Natural killer cell (primary cell): Measurements from ENCODE around the gene PRCC. TPM values are rescaled to one million over a fixed set of nuclear protein-coding genes. Genes with fewer than 3 reads are reported as not detected.
A peak's percentile ranks its signal among the peaks of the same experiment; 100 is the strongest.

Experiments
- ATAC-seq, 3 donors: fragments of 150-1000 bp in 2 of 3; fragments of 200-7000 bp in 1 of 3; cut with Tn5 transposase; 1 replicate in 1 of 3; 2 replicates in 2 of 3; pipeline ENCODE4 v1.10.0; 2021; ENCODE audit warnings: mild to moderate bottlenecking in 2 of 3, moderate library complexity in 2 of 3
- DNase-seq, 2 donors: peaks; one replicate each; pipeline versions ENCODE4 v3.0.0 to v3.0.0-alpha.2; 2013 to 2021; ENCODE audit warnings: mixed read lengths in 1 of 2
- H3K27ac ChIP-seq: one replicate; pipeline ENCODE4 v1.5.1; 2013; ENCODE audit warnings: mild to moderate bottlenecking, low read length
- H3K27me3 ChIP-seq: one replicate; pipeline ENCODE4 v1.6.1; 2013; ENCODE audit warnings: low read length; ENCODE audit not compliant: control insufficient read depth, insufficient read depth
- H3K36me3 ChIP-seq: one replicate; pipeline ENCODE4 v1.6.1; 2013; ENCODE audit warnings: low read length; ENCODE audit not compliant: control insufficient read depth, insufficient read depth
- H3K4me1 ChIP-seq: one replicate; pipeline ENCODE4 v1.6.1; 2013; ENCODE audit warnings: low read length; ENCODE audit not compliant: control insufficient read depth, insufficient read depth
- H3K4me3 ChIP-seq: one replicate; pipeline ENCODE4 v1.5.1; 2013; ENCODE audit warnings: low read length
- H3K9me3 ChIP-seq: one replicate; pipeline ENCODE4 v1.6.1; 2013; ENCODE audit warnings: low read length; ENCODE audit not compliant: control insufficient read depth, insufficient read depth
- H3K27ac Mint-ChIP-seq, 2 donors: one replicate each; pipeline ENCODE4 v1.8.0; 2022; ENCODE audit warnings: mild to moderate bottlenecking in 2 of 2, mixed read lengths in 2 of 2, moderate library complexity in 1 of 2
- H3K27me3 Mint-ChIP-seq, 2 donors: one replicate each; pipeline ENCODE4 v1.8.0; 2022; ENCODE audit warnings: low read depth in 2 of 2, mixed read lengths in 2 of 2
- H3K36me3 Mint-ChIP-seq: one replicate; pipeline ENCODE4 v1.8.0; 2022; ENCODE audit warnings: mixed read lengths
- H3K4me1 Mint-ChIP-seq, 2 donors: one replicate each; pipeline ENCODE4 v1.8.0; 2022; ENCODE audit warnings: mixed read lengths in 2 of 2
- H3K4me3 Mint-ChIP-seq: one replicate; pipeline ENCODE4 v1.8.0; 2022; ENCODE audit warnings: mild to moderate bottlenecking, moderate library complexity, mixed read lengths
- H3K9me3 Mint-ChIP-seq, 2 donors: one replicate each; pipeline ENCODE4 v1.8.0; 2022; ENCODE audit warnings: mixed read lengths in 2 of 2
- WGBS: methylation state at CpG from one replicate; pipeline ENCODE4 v1.1.7; 2013; ENCODE audit warnings: missing lambda C conversion rate; ENCODE audit not compliant: insufficient coverage; 5-methylcytosine and 5-hydroxymethylcytosine counted together
- intact Hi-C: fragments of 100-400 bp; cut with micrococcal nuclease; formaldehyde crosslinking; loops from one replicate; pipeline ENCODE4 v1.14.2; 2022
- total RNA-seq, 4 donors: library from RNA; stranded (reverse); fragments of 120-200 nt in 1 of 4; gene quantifications; one replicate each; pipeline versions ENCODE4 v1.2.3 to v1.2.4, GENCODE V29; 2013 to 2022
- TF ChIP-seq, protein P1 (sequence below): fragments of 200-600 bp; IDR thresholded peaks from one replicate; pipeline ENCODE4 v1.8.0; 2022; ENCODE audit warnings: antibody characterized with exemption

The PRCC gene
- total RNA-seq, 3 donors from 2014 or later (not counting 1 experiment from before 2014, with no cell fraction given): 66.5 to 92.4 (median 69.1) TPM

DNA sequence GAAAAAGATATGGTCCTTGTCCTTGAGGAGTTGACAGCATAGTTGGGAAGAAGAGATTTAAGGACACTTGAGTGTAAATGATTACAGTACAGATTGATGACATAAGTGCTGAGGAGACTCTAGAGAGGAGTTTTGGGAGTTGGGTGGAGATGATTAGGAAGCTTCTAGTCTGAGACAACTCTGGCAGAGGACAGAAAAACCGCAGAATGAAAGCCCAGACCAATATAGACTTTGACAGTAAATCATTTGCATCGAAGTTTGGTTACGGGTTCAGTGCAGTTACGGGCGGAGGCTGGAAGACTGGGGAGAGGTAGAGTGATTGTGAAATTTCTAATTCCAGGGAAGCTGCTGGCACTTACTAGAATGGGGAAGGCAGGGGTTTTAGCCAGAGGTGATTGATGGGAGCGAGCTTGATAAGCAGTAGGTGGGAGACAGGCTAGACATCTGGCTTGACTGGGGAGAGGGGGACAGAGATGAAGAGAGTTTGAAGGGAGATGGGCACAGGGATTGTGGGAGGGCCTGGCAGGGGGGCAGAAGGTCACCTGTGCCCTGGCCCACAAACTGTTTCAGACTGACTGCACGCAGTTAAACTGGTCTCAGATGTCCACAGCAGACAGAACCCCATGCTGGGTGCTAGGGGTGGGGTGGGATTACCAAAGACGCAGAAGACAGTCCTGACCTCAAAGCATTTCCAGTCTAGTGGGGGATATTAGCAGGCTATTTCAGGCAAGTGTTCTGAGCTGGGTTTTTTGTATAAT is 29.2 kb downstream of the PRCC start:
- Mint-ChIP-seq H3K27me3 (no peaks in the 10 kb centered on the region), H3K4me1 (peaks cover 6 to 8% of the 10 kb centered on the region in 2 donors), H3K9me3 (no peaks in the 10 kb centered on the region), H3K36me3 (peaks cover 43% of the 10 kb centered on the region), H3K27ac (no peak overlapping the region), H3K4me3 (no peak overlapping the region)
- intact Hi-C loops: loop anchor here (1.0 kb wide), 2 partner anchors 64 to 94 kb away; partner anchors contain the start of gene NTRK1
- H3K9me3 ChIP-seq: no peaks in the 10 kb centered on the region
- peaks cover 6% of the 10 kb centered on the region for H3K4me1 ChIP-seq
- H3K36me3 ChIP-seq: peaks cover 80% of the 10 kb centered on the region
- H3K27me3 ChIP-seq: no peaks in the 10 kb centered on the region
- DNase-seq (no peak), ATAC-seq (no peak)
- WGBS: 90% methylated on average over 8 of the region's 8 CpGs
- H3K27ac ChIP-seq: no peak overlapping the region
- H3K4me3 ChIP-seq: no peak overlapping the region
- TF ChIP-seq, protein P1, sequence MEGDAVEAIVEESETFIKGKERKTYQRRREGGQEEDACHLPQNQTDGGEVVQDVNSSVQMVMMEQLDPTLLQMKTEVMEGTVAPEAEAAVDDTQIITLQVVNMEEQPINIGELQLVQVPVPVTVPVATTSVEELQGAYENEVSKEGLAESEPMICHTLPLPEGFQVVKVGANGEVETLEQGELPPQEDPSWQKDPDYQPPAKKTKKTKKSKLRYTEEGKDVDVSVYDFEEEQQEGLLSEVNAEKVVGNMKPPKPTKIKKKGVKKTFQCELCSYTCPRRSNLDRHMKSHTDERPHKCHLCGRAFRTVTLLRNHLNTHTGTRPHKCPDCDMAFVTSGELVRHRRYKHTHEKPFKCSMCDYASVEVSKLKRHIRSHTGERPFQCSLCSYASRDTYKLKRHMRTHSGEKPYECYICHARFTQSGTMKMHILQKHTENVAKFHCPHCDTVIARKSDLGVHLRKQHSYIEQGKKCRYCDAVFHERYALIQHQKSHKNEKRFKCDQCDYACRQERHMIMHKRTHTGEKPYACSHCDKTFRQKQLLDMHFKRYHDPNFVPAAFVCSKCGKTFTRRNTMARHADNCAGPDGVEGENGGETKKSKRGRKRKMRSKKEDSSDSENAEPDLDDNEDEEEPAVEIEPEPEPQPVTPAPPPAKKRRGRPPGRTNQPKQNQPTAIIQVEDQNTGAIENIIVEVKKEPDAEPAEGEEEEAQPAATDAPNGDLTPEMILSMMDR: no peak

DNA sequence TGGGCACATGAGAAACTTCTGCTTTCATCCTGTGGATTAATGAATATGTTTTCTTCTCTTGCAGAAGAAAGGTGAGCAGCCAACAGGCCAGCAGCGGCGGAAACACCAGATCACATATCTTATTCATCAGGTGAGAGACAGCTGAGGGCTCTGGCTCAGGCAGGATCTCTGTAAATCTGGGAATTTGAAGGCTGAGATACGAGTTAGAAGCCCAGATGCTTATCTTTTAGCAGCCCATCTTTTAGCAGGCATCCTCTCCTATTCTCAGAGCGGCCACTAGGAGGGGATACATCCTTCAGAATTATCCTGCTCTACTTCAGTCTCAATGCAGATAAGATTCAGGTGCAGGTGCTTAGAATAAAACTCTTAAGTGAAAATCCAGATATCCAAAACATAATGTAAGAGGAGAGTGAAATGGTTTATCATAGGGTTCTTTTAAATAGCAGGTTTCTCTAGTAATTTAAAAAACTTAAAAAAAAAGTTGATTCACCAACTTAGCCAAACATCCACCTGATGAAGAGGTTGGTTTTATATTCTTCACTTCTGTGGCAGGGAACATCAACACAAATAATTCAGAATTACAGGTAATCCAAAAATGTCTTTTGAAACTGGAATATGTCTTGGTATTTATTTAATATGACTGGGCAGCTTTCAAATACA is 30.0 kb downstream of the PRCC start:
- DNase-seq (peak; percentile 39 to 86), ATAC-seq (peak; percentile 73 to 89 (median 75))
- peaks cover 74% of the 10 kb centered on the region for H3K36me3 ChIP-seq
- peaks cover 11% of the 10 kb centered on the region for H3K4me1 ChIP-seq
- intact Hi-C loops: loop anchor here (1.0 kb wide), 2 partner anchors 63 to 93 kb away; partner anchors contain the start of gene NTRK1
- no peaks in the 10 kb centered on the region for H3K9me3 Mint-ChIP-seq
- TF ChIP-seq, protein P1: peak; percentile 85
- no peaks in the 10 kb centered on the region for H3K27me3 ChIP-seq
- H3K9me3 ChIP-seq: no peaks in the 10 kb centered on the region
- no peak overlapping the region for H3K4me3 Mint-ChIP-seq
- WGBS: 57% methylated on average over 4 of the region's 4 CpGs
- H3K4me1 Mint-ChIP-seq: peaks cover 14 to 16% of the 10 kb centered on the region in 2 donors
- H3K27ac ChIP-seq: no peak overlapping the region
- H3K36me3 Mint-ChIP-seq: peaks cover 35% of the 10 kb centered on the region
- H3K27me3 Mint-ChIP-seq: no peaks in the 10 kb centered on the region
- no peak overlapping the region for H3K27ac Mint-ChIP-seq
- no peak overlapping the region for H3K4me3 ChIP-seq

DNA sequence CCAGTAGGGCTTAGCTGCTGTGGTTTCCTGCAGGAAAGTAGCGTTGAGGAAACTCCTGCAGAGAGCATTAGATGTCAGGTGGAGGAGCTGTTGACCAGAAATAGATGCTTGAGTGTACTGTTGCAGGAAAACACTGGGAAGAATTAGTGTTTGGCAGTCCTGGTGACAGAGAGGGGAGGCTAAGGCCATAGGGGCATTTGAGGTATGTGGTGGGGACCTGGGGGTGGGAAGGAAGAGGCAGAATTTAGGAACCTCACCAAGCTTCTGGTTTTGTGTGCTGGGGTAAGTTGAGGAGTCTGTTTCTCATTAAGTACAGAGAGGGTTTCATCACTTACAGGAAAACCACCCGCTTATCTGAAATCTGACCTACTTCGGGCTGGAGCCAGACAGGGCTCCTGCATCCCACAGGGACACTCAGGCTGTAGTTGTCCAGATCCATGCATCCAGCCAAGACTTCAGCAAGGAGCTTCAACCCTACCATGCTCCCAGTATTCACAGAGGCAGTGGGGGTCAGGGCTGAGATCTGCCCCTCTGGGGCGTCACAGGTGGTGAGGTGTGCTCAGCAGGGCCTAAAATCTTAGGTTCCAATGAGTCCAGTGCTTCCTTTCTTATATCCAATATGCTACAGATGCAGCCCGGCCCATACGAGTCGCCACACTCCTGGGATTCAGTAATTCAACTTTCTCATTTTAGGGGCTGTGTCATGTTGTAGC is 34.2 kb downstream of the PRCC start:
- ATAC-seq (peak in 1 of 3 donors; percentile 6), DNase-seq (peak in 1 of 2 donors; percentile 44)
- H3K36me3 ChIP-seq: peaks cover 48% of the 10 kb centered on the region
- peak overlapping the region; percentile 24 for H3K27ac ChIP-seq
- intact Hi-C loops: no loop called here
- Mint-ChIP-seq H3K4me1 (peaks cover 33 to 47% of the 10 kb centered on the region in 2 donors), H3K4me3 (no peak overlapping the region), H3K27me3 (no peaks in the 10 kb centered on the region), H3K9me3 (no peaks in the 10 kb centered on the region), H3K36me3 (peaks cover 7% of the 10 kb centered on the region), H3K27ac (peak overlapping the region; percentile 68 to 94)
- no peaks in the 10 kb centered on the region for H3K9me3 ChIP-seq
- H3K27me3 ChIP-seq: no peaks in the 10 kb centered on the region
- peaks cover 22% of the 10 kb centered on the region for H3K4me1 ChIP-seq
- no peak overlapping the region for H3K4me3 ChIP-seq
- WGBS: 47% methylated on average over 4 of the region's 7 CpGs
- TF ChIP-seq, protein P1: no peak
